ENCODE data around the gene INTS4. TPM values are rescaled to one million over a fixed set of nuclear protein-coding genes. Genes with fewer than 3 reads are reported as not detected.
A peak's percentile ranks its signal among the peaks of the same experiment; 100 is the strongest.

The INTS4 gene
- total and polyA plus RNA-seq, 8 donors: 15.9 to 27.1 (median 17.9) TPM

- FAIRE-seq: no peak
These were observed 15.8 kb upstream of the INTS4 start for GRCh38 chr11:78010304-78010703.

DNA sequence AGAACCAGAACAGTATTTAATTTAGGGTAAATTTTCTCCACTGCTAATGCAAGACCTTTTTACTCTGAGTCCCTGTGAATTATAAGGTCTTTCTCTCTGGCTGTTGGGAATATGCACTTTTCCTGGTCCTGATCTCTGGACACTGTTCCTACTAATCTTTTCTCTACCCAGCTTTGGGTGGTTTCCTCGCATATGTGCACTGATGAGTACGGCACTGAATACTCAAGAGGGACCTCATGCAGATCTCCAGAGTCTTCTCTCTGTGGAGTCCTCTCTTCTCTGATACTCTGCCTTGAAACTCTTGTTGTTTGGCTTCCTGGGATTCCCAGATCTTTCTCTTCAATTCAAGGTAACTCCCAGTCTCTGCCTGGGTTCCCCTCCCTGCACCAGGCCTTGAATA is 14.6 kb upstream of the INTS4 start:
- Histone ChIP-seq H3K4me3 (no peak overlapping the region), H3K4me1 (no peaks in the 10 kb centered on the region), H3K9me3 (no peaks in the 10 kb centered on the region), H3K36me3 (no peaks in the 10 kb centered on the region), H3K27me3 (no peaks in the 10 kb centered on the region), H3K27ac (no peak overlapping the region)
- no peak for TF ChIP-seq CTCF (IDR thresholded peaks at IDR 0.05)
- WGBS, 2 donors: 83 to 85% methylated on average over 2 of the region's 2 CpGs
- ATAC-seq: no peak
- FAIRE-seq: no peak
- intact Hi-C loops (cut with DNase I): no loop called here
- no peak for DNase-seq

More at GRCh38 chr11:78010304-78010703, 15.8 kb upstream of the INTS4 start:
- ATAC-seq: no peak
- H3K9me3 ChIP-seq: no peaks in the 10 kb centered on the region
- no peaks in the 10 kb centered on the region for H3K4me1 ChIP-seq
- 96 to 100% methylated on average over 1 of the region's 1 CpG for WGBS, 2 donors
- no peak for TF ChIP-seq CTCF (IDR thresholded peaks at IDR 0.05)
- no peaks in the 10 kb centered on the region for H3K36me3 ChIP-seq
- H3K27me3 ChIP-seq: no peaks in the 10 kb centered on the region
- H3K4me3 ChIP-seq: no peak overlapping the region
- no peak for DNase-seq
- intact Hi-C loops (cut with DNase I): no loop called here
- no peak overlapping the region for H3K27ac ChIP-seq

GRCh38 chr11:78000193-78000592 is 5.7 kb upstream of the INTS4 start:
- TF ChIP-seq CTCF (IDR thresholded peaks at IDR 0.05): peak; percentile 42 to 63 (median 50)
- WGBS, 2 donors: 0% methylated on average over 1 of the region's 1 CpG
- Histone ChIP-seq H3K9me3 (no peaks in the 10 kb centered on the region), H3K36me3 (no peaks in the 10 kb centered on the region), H3K27ac (no peak overlapping the region), H3K4me3 (no peak overlapping the region), H3K4me1 (peaks cover 0 to 3% (median 0%) of the 10 kb centered on the region in 3 donors), H3K27me3 (no peaks in the 10 kb centered on the region)
- FAIRE-seq (no peak), DNase-seq (peak in 4 of 6 donors; percentile 40 to 72 (median 52)), ATAC-seq (peak; percentile 92 to 98 (median 94))
- intact Hi-C loops (cut with DNase I): no loop called here

DNA sequence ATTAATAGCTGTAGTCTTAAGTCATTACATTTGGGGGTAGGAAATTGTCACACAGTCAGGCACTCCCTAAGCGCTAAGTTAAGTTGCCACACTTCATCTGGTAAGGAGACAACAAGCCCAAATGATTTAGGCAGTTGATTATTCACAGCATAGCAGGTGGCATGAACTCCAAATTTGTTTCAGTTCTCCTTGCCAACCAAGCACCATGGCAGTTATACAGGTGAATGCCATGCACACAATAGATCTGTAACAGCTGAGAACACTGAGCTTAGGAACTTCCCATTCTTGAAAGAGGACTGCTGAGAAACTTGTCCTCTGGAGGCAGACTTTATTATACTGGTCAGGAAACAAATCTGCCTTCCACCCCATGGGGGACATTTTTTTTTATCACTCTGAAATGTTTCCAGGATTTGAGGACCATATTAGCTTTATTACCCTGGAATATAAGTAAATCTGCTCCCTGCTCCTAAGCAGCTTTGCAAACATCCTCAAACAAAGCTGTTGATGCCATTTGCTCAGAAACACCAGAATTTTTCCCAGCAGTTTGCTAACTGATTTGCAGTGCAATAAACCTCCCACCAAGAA is 5.1 kb upstream of the INTS4 start:
- DNase-seq (no peak), FAIRE-seq (no peak), ATAC-seq (no peak)
- intact Hi-C loops (cut with DNase I): no loop called here
- Histone ChIP-seq H3K4me3 (no peak overlapping the region), H3K27ac (no peak overlapping the region), H3K36me3 (no peaks in the 10 kb centered on the region), H3K9me3 (no peaks in the 10 kb centered on the region), H3K27me3 (no peaks in the 10 kb centered on the region), H3K4me1 (peaks cover 0 to 3% (median 0%) of the 10 kb centered on the region in 3 donors)
- no peak for TF ChIP-seq CTCF (IDR thresholded peaks at IDR 0.05)
- WGBS, 2 donors: 89 to 97% methylated on average over 1 of the region's 1 CpG

- peak overlapping the region in 2 of 4 donors; percentile 73 to 87 for H3K27ac ChIP-seq
- no peak for FAIRE-seq
- peak overlapping the region; percentile 45 to 74 (median 57) for H3K4me3 ChIP-seq
- H3K36me3 ChIP-seq: peaks cover 0 to 17% (median 0%) of the 10 kb centered on the region in 3 donors
- intact Hi-C loops (cut with DNase I): no loop called here
- H3K4me1 ChIP-seq: peaks cover 0 to 14% (median 0%) of the 10 kb centered on the region in 3 donors
- 2 to 3% methylated on average over 11 of the region's 11 CpGs for WGBS, 2 donors
- no peak for TF ChIP-seq CTCF (IDR thresholded peaks at IDR 0.05)
- no peaks in the 10 kb centered on the region for H3K9me3 ChIP-seq
- DNase-seq: no peak
- H3K27me3 ChIP-seq: no peaks in the 10 kb centered on the region
- ATAC-seq: no peak
These were observed 566 bp downstream of the INTS4 start for GRCh38 chr11:77993902-77994301.

Data from pancreas (tissue), 10 donors.